ENCODE measurements around the gene TEDC1.

DNA sequence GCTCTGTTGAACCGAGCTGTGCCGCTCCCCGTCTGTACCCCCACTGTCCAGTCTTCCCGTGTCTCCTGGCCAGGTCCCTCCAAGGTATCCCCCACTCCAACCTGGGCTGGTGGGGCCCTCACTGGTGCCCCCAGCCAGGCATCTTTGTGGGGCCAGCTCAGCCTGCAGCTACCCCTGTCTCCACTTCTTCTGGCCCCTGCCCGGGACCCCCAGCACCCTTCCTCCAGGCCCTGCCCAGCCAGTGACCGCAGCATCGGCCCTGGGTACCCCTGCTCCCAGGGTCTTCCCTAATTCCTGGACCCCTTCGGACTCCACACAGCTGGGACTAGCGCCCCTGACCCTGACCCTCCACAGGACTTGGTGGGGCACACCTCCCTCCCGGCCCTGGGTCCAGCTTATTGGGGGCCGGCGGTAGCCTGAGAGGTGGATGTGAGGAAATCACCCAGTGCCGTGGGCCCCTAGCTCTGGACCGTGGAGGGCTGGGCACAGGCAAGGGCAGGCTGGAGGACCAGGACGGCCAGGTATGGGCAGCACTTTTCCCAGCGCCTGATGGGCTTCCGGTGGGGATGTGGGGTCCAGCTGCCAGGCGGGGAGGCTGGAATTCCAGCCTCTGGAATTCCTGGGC is 8.4 kb upstream of the TEDC1 start:
- TF ChIP-seq, protein P1, sequence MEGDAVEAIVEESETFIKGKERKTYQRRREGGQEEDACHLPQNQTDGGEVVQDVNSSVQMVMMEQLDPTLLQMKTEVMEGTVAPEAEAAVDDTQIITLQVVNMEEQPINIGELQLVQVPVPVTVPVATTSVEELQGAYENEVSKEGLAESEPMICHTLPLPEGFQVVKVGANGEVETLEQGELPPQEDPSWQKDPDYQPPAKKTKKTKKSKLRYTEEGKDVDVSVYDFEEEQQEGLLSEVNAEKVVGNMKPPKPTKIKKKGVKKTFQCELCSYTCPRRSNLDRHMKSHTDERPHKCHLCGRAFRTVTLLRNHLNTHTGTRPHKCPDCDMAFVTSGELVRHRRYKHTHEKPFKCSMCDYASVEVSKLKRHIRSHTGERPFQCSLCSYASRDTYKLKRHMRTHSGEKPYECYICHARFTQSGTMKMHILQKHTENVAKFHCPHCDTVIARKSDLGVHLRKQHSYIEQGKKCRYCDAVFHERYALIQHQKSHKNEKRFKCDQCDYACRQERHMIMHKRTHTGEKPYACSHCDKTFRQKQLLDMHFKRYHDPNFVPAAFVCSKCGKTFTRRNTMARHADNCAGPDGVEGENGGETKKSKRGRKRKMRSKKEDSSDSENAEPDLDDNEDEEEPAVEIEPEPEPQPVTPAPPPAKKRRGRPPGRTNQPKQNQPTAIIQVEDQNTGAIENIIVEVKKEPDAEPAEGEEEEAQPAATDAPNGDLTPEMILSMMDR (IDR thresholded peaks at IDR 0.05; ENCODE audit: low read depth, low read length, poor library complexity, severe bottlenecking), result no peak
- no peak for TF ChIP-seq EZH2phosphoT487 (IDR thresholded peaks at IDR 0.05; ENCODE audit: borderline replicate concordance, low read length)
